Measurements from ENCODE around the gene LUM. TPM values are rescaled to one million over a fixed set of nuclear protein-coding genes. Genes with fewer than 3 reads are reported as not detected.

Gene LUM, protein sequence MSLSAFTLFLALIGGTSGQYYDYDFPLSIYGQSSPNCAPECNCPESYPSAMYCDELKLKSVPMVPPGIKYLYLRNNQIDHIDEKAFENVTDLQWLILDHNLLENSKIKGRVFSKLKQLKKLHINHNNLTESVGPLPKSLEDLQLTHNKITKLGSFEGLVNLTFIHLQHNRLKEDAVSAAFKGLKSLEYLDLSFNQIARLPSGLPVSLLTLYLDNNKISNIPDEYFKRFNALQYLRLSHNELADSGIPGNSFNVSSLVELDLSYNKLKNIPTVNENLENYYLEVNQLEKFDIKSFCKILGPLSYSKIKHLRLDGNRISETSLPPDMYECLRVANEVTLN
- 0.14 to 0.25 TPM (median 0.24 TPM) in 5 replicates for total RNA-seq (2022; extraction: Qiagen RNA extraction; ENCODE audit: low read depth)

GRCh38 chr12:91111366-91112325, at the start of gene LUM:
LUM (minus strand) TSS chr12:91111494; CDS start chr12:91108979, 2,515 bp downstream.

GRCh38 chr12:91057368-91058165, 53.7 kb downstream of the LUM start, which contains the start of gene KERA:
KERA (minus strand) TSS chr12:91058024; CDS start chr12:91056281, 1,743 bp downstream.

Other genes with a start within 250 kb of the LUM start
- not detected in 5 replicates for gene CCER1, start 156.3 kb downstream of the LUM start, total RNA-seq (2022; extraction: Qiagen RNA extraction; ENCODE audit: low read depth)
- gene EPYC, start 106.5 kb downstream of the LUM start, total RNA-seq (2022; extraction: Qiagen RNA extraction; ENCODE audit: low read depth) = not detected in 5 replicates
- not detected in 5 replicates for gene KERA, start 53.5 kb downstream of the LUM start, total RNA-seq (2022; extraction: Qiagen RNA extraction; ENCODE audit: low read depth)
- not detected in 5 replicates for gene DCN, start 71.3 kb upstream of the LUM start, total RNA-seq (2022; extraction: Qiagen RNA extraction; ENCODE audit: low read depth)